MM.1S (cell line): Measurements from ENCODE around the gene MEFV.

Source experiments
- EZH2 ChIP-seq: fragments of 300-600 bp; sonication (generic); optimal IDR thresholded peaks from 2 replicates; pipeline ENCODE3; 2017; ENCODE audit warnings: low read depth, mild to moderate bottlenecking, antibody characterized with exemption, low read length, mixed read lengths
- EZH2phosphoT487 ChIP-seq: fragments of 300-600 bp; sonication (generic); IDR thresholded peaks from 2 replicates; pipeline ENCODE4 v1.6.1; 2018; ENCODE audit warnings: antibody characterized with exemption, low read length
- TF ChIP-seq, protein P1 (sequence below): fragments of 300-600 bp; sonication (generic); IDR thresholded peaks from 2 replicates; pipeline ENCODE4 v1.5.1; 2016; ENCODE audit warnings: antibody characterized with exemption, low read length, mixed read lengths

DNA sequence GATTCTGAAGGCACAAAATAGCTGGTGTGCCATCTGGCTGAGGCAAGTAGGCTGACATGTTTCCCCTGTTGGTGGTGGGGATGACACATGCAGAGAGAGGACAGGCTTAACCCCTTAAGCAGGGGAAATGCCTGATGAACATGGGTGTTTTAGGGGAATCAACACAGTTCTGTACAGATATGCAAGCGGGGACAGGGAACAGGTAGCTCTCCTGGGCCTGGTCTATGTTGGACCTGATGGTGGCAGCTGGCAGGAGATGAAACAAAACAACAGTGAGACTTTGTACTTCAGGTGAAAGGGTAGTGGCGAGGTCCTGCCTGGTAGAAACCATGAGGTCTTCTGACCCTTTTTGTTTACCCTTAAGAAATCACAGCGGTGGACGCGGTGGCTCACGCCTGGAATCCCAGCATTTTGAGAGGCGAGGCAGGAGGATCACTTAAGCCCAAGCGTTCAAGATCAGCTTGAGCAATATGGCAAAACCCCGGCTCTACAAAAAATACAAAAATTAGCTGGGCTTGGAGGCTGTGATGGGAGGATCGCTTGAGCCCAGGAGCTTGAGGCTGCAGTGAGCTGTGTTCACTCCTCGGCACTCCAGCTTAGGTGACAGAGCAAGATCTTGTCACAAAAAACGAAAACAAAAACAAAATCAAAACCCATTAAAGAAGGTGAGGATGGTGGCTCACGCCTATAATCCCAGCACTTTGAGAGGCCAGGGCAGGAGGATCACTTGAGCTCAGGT, 57.9 kb downstream of the MEFV start:
- no peak for TF ChIP-seq EZH2
- TF ChIP-seq, protein P1, sequence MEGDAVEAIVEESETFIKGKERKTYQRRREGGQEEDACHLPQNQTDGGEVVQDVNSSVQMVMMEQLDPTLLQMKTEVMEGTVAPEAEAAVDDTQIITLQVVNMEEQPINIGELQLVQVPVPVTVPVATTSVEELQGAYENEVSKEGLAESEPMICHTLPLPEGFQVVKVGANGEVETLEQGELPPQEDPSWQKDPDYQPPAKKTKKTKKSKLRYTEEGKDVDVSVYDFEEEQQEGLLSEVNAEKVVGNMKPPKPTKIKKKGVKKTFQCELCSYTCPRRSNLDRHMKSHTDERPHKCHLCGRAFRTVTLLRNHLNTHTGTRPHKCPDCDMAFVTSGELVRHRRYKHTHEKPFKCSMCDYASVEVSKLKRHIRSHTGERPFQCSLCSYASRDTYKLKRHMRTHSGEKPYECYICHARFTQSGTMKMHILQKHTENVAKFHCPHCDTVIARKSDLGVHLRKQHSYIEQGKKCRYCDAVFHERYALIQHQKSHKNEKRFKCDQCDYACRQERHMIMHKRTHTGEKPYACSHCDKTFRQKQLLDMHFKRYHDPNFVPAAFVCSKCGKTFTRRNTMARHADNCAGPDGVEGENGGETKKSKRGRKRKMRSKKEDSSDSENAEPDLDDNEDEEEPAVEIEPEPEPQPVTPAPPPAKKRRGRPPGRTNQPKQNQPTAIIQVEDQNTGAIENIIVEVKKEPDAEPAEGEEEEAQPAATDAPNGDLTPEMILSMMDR, result no peak
- TF ChIP-seq EZH2phosphoT487, result no peak
